ENCODE results near the gene GABRR1. TPM values are rescaled to one million over a fixed set of nuclear protein-coding genes. Genes with fewer than 3 reads are reported as not detected.

The GABRR1 gene
- total and polyA plus RNA-seq, 2 of the 13 experiments (the other 11 are each of a cell fraction or from before 2014, with no cell fraction given), result not detected

GRCh38 chr6:89173634-89174033 lies 43.5 kb downstream of the GABRR1 start:
- no peak overlapping the region for H3K4me3 ChIP-seq (replicated peaks in 1 of 3; ENCODE audit: insufficient read depth in 1 of 3, low read depth in 2 of 3, low read length in 3 of 3)
- H3K4me1 ChIP-seq (ENCODE audit: insufficient read depth, low read length), result no peaks in the 10 kb centered on the region
- no peaks in the 10 kb centered on the region for H3K27me3 ChIP-seq (ENCODE audit: control insufficient read depth in 1 of 2, insufficient read depth in 2 of 2, low read length in 2 of 2)
- intact Hi-C loops (cut with micrococcal nuclease; ENCODE audit: unreplicated experiment) (no loop called here), in situ Hi-C loops (cut with HindIII; ENCODE audit: extremely low pct_ligation_motif_present, low pct_unique_long_range_greater_than_20kb) (no loop called here)
- no TSS peak for BruUV-seq (replicated peaks)
- no peaks in the 10 kb centered on the region for H3K79me2 ChIP-seq (ENCODE audit: insufficient read depth, low read length)
- FAIRE-seq (no peak), DNase-seq (ENCODE audit: low spot score) (no peak), ATAC-seq (no peak)
- no peak overlapping the region for H3K4me2 ChIP-seq (ENCODE audit: low read depth, low read length)
- H2AFZ ChIP-seq (ENCODE audit: low read length), result no peak overlapping the region
- H3K9me3 ChIP-seq (ENCODE audit: low read length), result no peaks in the 10 kb centered on the region
- WGBS (ENCODE audit: low lambda C conversion rate), result 61% methylated on average over 4 of the region's 4 CpGs
- ChIA-PET CTCF (ENCODE audit: low intra/inter-chr PET ratio, low total read pairs) (no interaction called here), POLR2A (no interaction called here)
- no peak overlapping the region for H3K9ac ChIP-seq (ENCODE audit: insufficient read depth, low read depth, low read length)
- H4K20me1 ChIP-seq (ENCODE audit: insufficient read depth, low read length), result no peaks in the 10 kb centered on the region
- H3K36me3 ChIP-seq (replicated peaks in 1 of 2; ENCODE audit: control insufficient read depth in 1 of 2, insufficient read depth in 2 of 2, low read length in 2 of 2), result no peaks in the 10 kb centered on the region
- H3K27ac ChIP-seq (ENCODE audit: extremely low read length, insufficient read depth, low read length), result no peak overlapping the region
- TF ChIP-seq BRCA1 (CRISPR knock-in tag; IDR thresholded peaks at IDR 0.05) (no peak), SIX4 (CRISPR knock-in tag; IDR thresholded peaks at IDR 0.05) (no peak), JUNB (CRISPR knock-in tag; IDR thresholded peaks at IDR 0.05; ENCODE audit: borderline replicate concordance) (no peak), ZNF574 (CRISPR knock-in tag; IDR thresholded peaks at IDR 0.05) (no peak), PRDM15 (CRISPR knock-in tag; IDR thresholded peaks at IDR 0.05) (no peak), MAFG (CRISPR knock-in tag; IDR thresholded peaks at IDR 0.05) (no peak), ZMAT5 (CRISPR knock-in tag; IDR thresholded peaks at IDR 0.05; ENCODE audit: borderline replicate concordance, low read depth) (no peak), SUZ12 (IDR thresholded peaks at IDR 0.05; ENCODE audit: low read depth, low read length) (no peak), LBX2 (CRISPR knock-in tag; IDR thresholded peaks at IDR 0.05; ENCODE audit: borderline replicate concordance) (no peak), ZNF546 (CRISPR knock-in tag; conservative IDR thresholded peaks at IDR 0.05) (no peak), ZNF703 (CRISPR knock-in tag; IDR thresholded peaks at IDR 0.05; ENCODE audit: borderline replicate concordance) (no peak), SKIL (CRISPR knock-in tag; IDR thresholded peaks at IDR 0.05; ENCODE audit: borderline replicate concordance) (no peak)
